DOHH2 (cell line): Measurements from ENCODE around the gene SLC43A2.

Source experiments
- H3F3A ChIP-seq: fragments of 200-600 bp; sonication (generic), shearing (Covaris generic); 2 replicates; pipeline ENCODE4 v1.6.0; 2016; ENCODE audit warnings: antibody characterized with exemption, mild to moderate bottlenecking; ENCODE audit not compliant: control insufficient read depth, insufficient read depth
- H3K27ac ChIP-seq: fragments of 200-600 bp; sonication (generic); 2 replicates; pipeline ENCODE4 v1.5.1; 2014; ENCODE audit warnings: low read depth, mild to moderate bottlenecking, low read length, moderate library complexity
- H3K27me3 ChIP-seq: fragments of 200-600 bp; sonication (generic); 2 replicates; pipeline ENCODE4 v1.6.1; 2014; ENCODE audit warnings: mild to moderate bottlenecking, low read length, mixed read lengths; ENCODE audit not compliant: control insufficient read depth
- H3K36me3 ChIP-seq: fragments of 200-600 bp; sonication (generic); 2 replicates; pipeline ENCODE4 v1.6.1; 2014; ENCODE audit warnings: mild to moderate bottlenecking, low read length, moderate library complexity, mixed read lengths; ENCODE audit not compliant: control insufficient read depth
- H3K4me1 ChIP-seq: fragments of 200-600 bp; sonication (generic); 2 replicates; pipeline ENCODE4 v1.6.1; 2014; ENCODE audit warnings: mild to moderate bottlenecking, low read length, mixed read lengths; ENCODE audit not compliant: control insufficient read depth
- H3K4me2 ChIP-seq: fragments of 200-600 bp; sonication (generic); 2 replicates; pipeline ENCODE4 v1.6.0; 2014; ENCODE audit warnings: mild to moderate bottlenecking, low read length, moderate library complexity
- H3K4me3 ChIP-seq: fragments of 200-600 bp; sonication (generic); 2 replicates; pipeline ENCODE4 v1.5.1; 2014; ENCODE audit warnings: mild to moderate bottlenecking, low read length, mixed read lengths
- H3K79me2 ChIP-seq: fragments of 200-600 bp; sonication (generic); 2 replicates; pipeline ENCODE4 v1.6.1; 2014; ENCODE audit warnings: mild to moderate bottlenecking, low read length, mixed read lengths; ENCODE audit not compliant: control insufficient read depth
- H3K9me2 ChIP-seq: fragments of 200-600 bp; sonication (generic); replicated peaks from 2 replicates; pipeline ENCODE4 v1.6.1; 2014; ENCODE audit warnings: mild to moderate bottlenecking, low read length, mixed read lengths; ENCODE audit not compliant: control insufficient read depth
- H3K9me3 ChIP-seq: fragments of 200-600 bp; sonication (generic); 2 replicates; pipeline ENCODE4 v1.6.1; 2014; ENCODE audit warnings: antibody characterized with exemption, low read length, mixed read lengths; ENCODE audit not compliant: control insufficient read depth, insufficient read depth
- H4K20me1 ChIP-seq: fragments of 200-600 bp; sonication (generic); 2 replicates; pipeline ENCODE4 v1.6.0; 2014; ENCODE audit warnings: low read depth, mild to moderate bottlenecking, antibody characterized with exemption, low read length, moderate library complexity; ENCODE audit not compliant: control insufficient read depth, insufficient read depth
- CTCF ChIP-seq: fragments of 200-600 bp; sonication (generic); IDR thresholded peaks from one replicate; pipeline ENCODE4 v1.5.1; 2014; ENCODE audit warnings: antibody characterized with exemption, mild to moderate bottlenecking, low read depth, low read length; ENCODE audit not compliant: poor library complexity, severe bottlenecking
- EZH2phosphoT487 ChIP-seq: fragments of 200-600 bp; sonication (generic); IDR thresholded peaks from 2 replicates; pipeline ENCODE4 v1.6.1; 2017; ENCODE audit warnings: borderline replicate concordance, mild to moderate bottlenecking, antibody characterized with exemption, low read length, moderate library complexity, mixed read lengths

The SLC43A2 gene

GRCh38 chr17:1590747-1591473 lies 37.7 kb downstream of the SLC43A2 start:
- peaks cover 24% of the 10 kb centered on the region for H3F3A ChIP-seq
- H3K4me2 ChIP-seq = peak overlapping the region; percentile 21
- H3K79me2 ChIP-seq = peaks cover 21% of the 10 kb centered on the region
- H3K4me3 ChIP-seq = no peak overlapping the region
- no peaks in the 10 kb centered on the region for H4K20me1 ChIP-seq
- TF ChIP-seq EZH2phosphoT487 (no peak), CTCF (no peak)
- peak overlapping the region; percentile 100 for H3K27ac ChIP-seq
- H3K27me3 ChIP-seq = no peaks in the 10 kb centered on the region
- H3K9me3 ChIP-seq = no peaks in the 10 kb centered on the region
- H3K36me3 ChIP-seq = peaks cover 73% of the 10 kb centered on the region
- H3K9me2 ChIP-seq = no peaks in the 10 kb centered on the region
- H3K4me1 ChIP-seq = peaks cover 67% of the 10 kb centered on the region

GRCh38 chr17:1590029-1590746 lies 38.4 kb downstream of the SLC43A2 start:
- Histone ChIP-seq H3K79me2 (peaks cover 14% of the 10 kb centered on the region), H3F3A (peaks cover 18% of the 10 kb centered on the region), H3K36me3 (peaks cover 73% of the 10 kb centered on the region), H4K20me1 (no peaks in the 10 kb centered on the region), H3K4me3 (no peak overlapping the region), H3K27ac (peak overlapping the region; percentile 100), H3K4me1 (peaks cover 60% of the 10 kb centered on the region), H3K27me3 (no peaks in the 10 kb centered on the region), H3K4me2 (peak overlapping the region; percentile 21), H3K9me3 (no peaks in the 10 kb centered on the region), H3K9me2 (no peaks in the 10 kb centered on the region)
- TF ChIP-seq EZH2phosphoT487 (no peak), CTCF (no peak)

GRCh38 chr17:1588821-1589585 lies 39.6 kb downstream of the SLC43A2 start:
- Histone ChIP-seq H3K9me2 (no peaks in the 10 kb centered on the region), H3K79me2 (peaks cover 12% of the 10 kb centered on the region), H3K9me3 (no peaks in the 10 kb centered on the region), H3K27ac (peak overlapping the region; percentile 100), H3K4me1 (peaks cover 48% of the 10 kb centered on the region), H3K4me2 (no peak overlapping the region), H4K20me1 (no peaks in the 10 kb centered on the region), H3K4me3 (no peak overlapping the region), H3F3A (peaks cover 14% of the 10 kb centered on the region), H3K27me3 (no peaks in the 10 kb centered on the region), H3K36me3 (peaks cover 80% of the 10 kb centered on the region)
- no peak for TF ChIP-seq EZH2phosphoT487
- TF ChIP-seq CTCF = no peak
